Left ventricle myocardium inferior (tissue), 1 donor: ENCODE data around the gene WDR37. TPM values are rescaled to one million over a fixed set of nuclear protein-coding genes. Genes with fewer than 3 reads are reported as not detected.

Experiments used
- DNase-seq: peaks from one replicate; pipeline ENCODE4 v3.0.0-alpha.2; 2020
- H3K27ac ChIP-seq: fragments of 200-600 bp; replicated peaks from 2 replicates; pipeline ENCODE4 v1.8.0; 2021
- H3K27me3 ChIP-seq: fragments of 200-600 bp; 2 replicates; pipeline ENCODE4 v1.8.0; 2021; ENCODE audit warnings: low read depth
- H3K36me3 ChIP-seq: fragments of 200-600 bp; 2 replicates; pipeline ENCODE4 v1.8.0; 2021
- H3K4me1 ChIP-seq: fragments of 200-600 bp; 2 replicates; pipeline ENCODE4 v1.8.0; 2021
- H3K4me3 ChIP-seq: fragments of 200-600 bp; 2 replicates; pipeline ENCODE4 v1.8.0; 2021; ENCODE audit warnings: mild to moderate bottlenecking, moderate library complexity
- H3K9me3 ChIP-seq: fragments of 200-600 bp; replicated peaks from 2 replicates; pipeline ENCODE4 v1.8.0; 2021
- intact Hi-C: fragments of 100-400 bp; cut with micrococcal nuclease; formaldehyde crosslinking; loops from one replicate; pipeline ENCODE4 v1.11.0; 2022
- total RNA-seq: library from RNA; stranded (reverse); fragmentation: NEBNext Ultra II Directional; extraction: Animal tissue kit (Norgen Biotek cat#: 25700); gene quantifications from one replicate; pipeline ENCODE4 v1.2.1, GENCODE V29; 2021
- TF ChIP-seq, protein P1 (sequence below): fragments of 200-600 bp; IDR thresholded peaks from 2 replicates; pipeline ENCODE4 v1.8.0; 2021; ENCODE audit warnings: antibody characterized with exemption, mild to moderate bottlenecking, borderline replicate concordance
- donor health status: DM: no; HTN: yes; CAD: no; lungs with severe emphysema.

Gene WDR37
- total RNA-seq, 1 donor from 2014 or later, result 28.2 TPM

DNA sequence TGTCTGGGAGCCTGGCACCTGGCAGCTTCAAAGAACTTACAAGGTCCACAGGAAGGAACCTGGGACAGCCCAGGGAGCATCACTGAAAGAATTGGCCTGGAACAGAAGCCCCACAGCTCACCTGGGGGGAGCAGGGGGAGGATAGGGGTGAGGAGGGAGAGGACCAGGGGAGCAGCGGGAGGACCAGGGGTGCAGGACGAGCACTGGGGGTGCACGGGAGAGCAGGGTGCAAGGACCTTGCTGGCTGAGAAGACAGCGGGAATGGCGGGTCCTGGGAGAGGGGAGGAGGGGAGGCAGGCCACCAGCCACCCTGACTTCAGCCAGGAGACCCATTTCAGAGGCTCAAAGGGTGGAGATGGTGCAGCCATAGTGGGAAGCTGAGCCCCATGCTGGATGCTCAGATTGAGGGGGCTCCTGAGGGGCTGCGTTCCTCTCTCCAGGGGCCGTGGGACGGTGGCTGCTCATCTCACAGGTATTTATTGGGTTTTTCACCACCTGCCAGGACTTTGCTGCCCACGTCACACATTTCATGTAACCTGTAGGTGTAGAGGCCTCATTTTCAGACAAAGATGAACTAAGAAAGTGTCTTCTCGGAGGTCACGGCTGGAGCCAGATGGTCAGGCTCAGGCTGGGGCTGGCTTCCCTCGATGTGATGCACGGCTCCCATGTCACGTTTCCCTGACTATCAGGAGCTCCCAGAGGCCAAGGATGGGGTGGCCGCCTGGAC lies 110.1 kb downstream of the WDR37 start:
- H3K9me3 ChIP-seq, result no peaks in the 10 kb centered on the region
- H3K27ac ChIP-seq, result no peak overlapping the region
- H3K4me1 ChIP-seq, result no peaks in the 10 kb centered on the region
- intact Hi-C loops, result no loop called here
- no peak overlapping the region for H3K4me3 ChIP-seq
- peaks cover 84% of the 10 kb centered on the region for H3K27me3 ChIP-seq
- DNase-seq, result no peak
- TF ChIP-seq, protein P1, sequence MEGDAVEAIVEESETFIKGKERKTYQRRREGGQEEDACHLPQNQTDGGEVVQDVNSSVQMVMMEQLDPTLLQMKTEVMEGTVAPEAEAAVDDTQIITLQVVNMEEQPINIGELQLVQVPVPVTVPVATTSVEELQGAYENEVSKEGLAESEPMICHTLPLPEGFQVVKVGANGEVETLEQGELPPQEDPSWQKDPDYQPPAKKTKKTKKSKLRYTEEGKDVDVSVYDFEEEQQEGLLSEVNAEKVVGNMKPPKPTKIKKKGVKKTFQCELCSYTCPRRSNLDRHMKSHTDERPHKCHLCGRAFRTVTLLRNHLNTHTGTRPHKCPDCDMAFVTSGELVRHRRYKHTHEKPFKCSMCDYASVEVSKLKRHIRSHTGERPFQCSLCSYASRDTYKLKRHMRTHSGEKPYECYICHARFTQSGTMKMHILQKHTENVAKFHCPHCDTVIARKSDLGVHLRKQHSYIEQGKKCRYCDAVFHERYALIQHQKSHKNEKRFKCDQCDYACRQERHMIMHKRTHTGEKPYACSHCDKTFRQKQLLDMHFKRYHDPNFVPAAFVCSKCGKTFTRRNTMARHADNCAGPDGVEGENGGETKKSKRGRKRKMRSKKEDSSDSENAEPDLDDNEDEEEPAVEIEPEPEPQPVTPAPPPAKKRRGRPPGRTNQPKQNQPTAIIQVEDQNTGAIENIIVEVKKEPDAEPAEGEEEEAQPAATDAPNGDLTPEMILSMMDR, result no peak
- no peaks in the 10 kb centered on the region for H3K36me3 ChIP-seq

DNA sequence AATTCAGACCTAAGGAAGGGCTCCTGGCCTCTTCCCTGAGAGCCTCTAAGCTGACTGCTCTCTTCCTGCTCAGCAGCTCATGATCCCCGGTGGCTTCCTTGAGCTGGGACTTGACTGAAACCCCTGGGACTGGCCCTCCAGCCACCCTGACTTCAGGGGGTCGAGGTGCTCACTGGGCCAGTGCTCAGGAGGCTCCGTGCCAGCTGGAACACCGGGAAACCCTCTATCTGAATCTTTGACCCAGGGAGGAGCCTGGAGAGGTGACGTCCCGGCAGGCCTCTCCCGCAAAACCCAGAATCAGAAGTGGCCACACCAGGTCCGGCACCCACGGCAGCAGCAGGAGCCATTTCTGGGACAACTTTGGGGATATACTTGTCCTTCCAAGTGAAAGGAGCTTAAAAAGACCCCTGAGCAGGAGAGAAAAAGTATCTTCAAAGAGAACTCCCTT lies 110.7 kb downstream of the WDR37 start:
- intact Hi-C loops, result no loop called here
- TF ChIP-seq, protein P1, result no peak
- Histone ChIP-seq H3K4me3 (no peak overlapping the region), H3K9me3 (no peaks in the 10 kb centered on the region), H3K27me3 (peaks cover 89% of the 10 kb centered on the region), H3K36me3 (no peaks in the 10 kb centered on the region), H3K27ac (no peak overlapping the region), H3K4me1 (no peaks in the 10 kb centered on the region)
- DNase-seq, result no peak

DNA sequence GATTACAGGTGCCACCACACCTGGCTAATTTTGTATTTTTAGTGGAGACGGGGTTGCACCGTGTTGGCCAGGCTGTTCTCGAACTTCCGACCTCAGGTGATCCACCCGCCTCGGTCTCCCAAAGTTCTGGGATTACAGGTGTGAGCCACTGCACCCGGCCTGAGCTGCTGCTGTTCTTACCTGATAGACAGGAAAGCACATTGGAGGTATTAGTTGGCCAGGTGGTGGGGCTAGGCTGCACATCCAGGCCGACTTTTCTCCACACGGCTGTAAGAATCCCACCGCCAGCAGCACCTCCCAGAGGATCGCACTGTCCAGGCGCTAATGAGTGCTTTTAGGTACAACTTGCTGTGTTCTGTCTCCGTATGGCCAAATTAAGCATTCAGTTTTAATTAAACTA lies 112.6 kb downstream of the WDR37 start:
- intact Hi-C loops, result no loop called here
- H3K36me3 ChIP-seq, result no peaks in the 10 kb centered on the region
- DNase-seq, result no peak
- H3K4me3 ChIP-seq, result no peak overlapping the region
- H3K27ac ChIP-seq, result no peak overlapping the region
- H3K9me3 ChIP-seq, result no peaks in the 10 kb centered on the region
- H3K4me1 ChIP-seq, result no peaks in the 10 kb centered on the region
- H3K27me3 ChIP-seq, result peaks cover 94% of the 10 kb centered on the region
- TF ChIP-seq, protein P1, result no peak

DNA sequence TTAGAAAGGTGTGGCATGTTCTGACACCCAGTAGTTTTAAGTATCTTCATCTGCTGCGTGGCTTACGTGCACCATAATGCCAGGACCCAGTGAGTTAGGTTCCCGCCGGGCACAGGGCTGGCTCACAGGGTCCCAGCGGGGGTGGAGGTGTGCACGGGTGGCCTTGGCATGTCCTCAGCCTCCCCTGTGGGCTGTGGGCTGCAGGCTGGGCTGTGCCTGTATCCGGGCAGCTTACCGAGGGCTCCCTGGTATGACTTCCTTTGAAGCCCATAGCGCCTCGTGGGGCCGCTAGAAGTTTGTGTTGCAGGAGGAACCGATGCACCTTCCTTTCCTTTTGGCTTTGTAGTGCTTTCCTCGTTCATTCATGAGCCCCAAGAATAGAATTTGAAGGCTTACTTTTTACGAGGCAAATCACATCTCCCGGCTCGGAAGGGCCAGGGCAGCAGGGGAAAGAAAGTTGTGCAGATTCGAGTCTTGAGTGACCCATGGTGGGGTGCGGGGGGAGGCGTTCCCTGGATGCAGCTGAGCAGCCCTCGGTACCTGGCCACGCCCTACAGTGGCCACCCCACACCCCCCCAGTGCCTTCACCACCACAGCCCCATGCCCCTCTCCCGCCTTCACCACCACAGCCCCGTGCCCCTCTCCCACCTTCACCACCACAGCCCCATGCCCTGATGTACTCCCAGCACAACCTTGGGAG lies 113.2 kb downstream of the WDR37 start:
- no peak for DNase-seq
- no peak overlapping the region for H3K27ac ChIP-seq
- no peaks in the 10 kb centered on the region for H3K36me3 ChIP-seq
- H3K27me3 ChIP-seq, result peaks cover 95% of the 10 kb centered on the region
- intact Hi-C loops, result no loop called here
- TF ChIP-seq, protein P1, result no peak
- no peaks in the 10 kb centered on the region for H3K9me3 ChIP-seq
- H3K4me3 ChIP-seq, result no peak overlapping the region
- H3K4me1 ChIP-seq, result no peaks in the 10 kb centered on the region

DNA sequence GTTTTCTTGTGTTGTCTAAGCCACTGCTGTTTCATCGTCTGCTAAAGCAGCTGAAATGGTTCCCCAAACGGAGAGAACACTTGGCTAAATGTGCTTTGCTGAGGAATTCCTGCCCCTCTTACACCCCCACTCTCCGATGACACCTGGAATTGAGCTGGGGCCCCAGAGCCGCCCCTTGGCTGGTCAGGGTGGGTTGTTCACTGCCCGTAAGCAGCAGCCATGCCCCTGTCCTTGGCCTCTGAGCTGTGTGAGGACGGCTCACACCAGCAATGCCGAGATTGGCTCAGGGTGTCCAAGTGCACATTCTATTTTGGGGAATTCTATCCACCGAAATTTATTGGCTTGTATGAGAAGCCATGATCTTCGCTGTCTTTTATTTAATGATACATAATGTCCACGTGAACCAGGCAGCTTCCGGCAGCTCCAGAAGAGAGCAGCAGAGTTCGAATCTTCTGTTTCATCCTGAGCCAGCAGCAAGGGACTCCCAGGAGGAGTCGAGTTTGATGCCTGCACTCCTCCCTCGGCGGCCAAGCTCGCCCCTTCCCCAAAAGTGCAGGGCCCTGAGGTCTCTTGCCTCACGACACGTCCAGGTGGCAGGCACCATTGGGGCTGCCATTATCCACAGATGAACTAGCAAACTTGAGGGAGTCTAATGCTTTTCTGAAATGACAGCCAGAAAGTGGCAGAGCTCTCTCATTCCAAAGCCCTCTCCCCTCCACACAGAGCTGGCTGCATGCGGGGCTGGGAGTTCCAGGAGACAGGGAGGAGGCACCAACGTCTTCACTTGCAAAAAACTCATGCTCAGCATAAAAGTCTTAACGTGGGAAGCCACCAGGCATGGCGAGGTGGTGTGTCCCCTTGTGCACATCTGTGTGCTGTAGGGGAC lies 114.0 kb downstream of the WDR37 start:
- H3K36me3 ChIP-seq, result no peaks in the 10 kb centered on the region
- H3K4me3 ChIP-seq, result no peak overlapping the region
- H3K27ac ChIP-seq, result no peak overlapping the region
- TF ChIP-seq, protein P1, result no peak
- intact Hi-C loops, result no loop called here
- DNase-seq, result no peak
- no peaks in the 10 kb centered on the region for H3K9me3 ChIP-seq
- H3K4me1 ChIP-seq, result no peaks in the 10 kb centered on the region
- H3K27me3 ChIP-seq, result peaks cover 88% of the 10 kb centered on the region
